ENCODE results near the gene RAX2. TPM values are rescaled to one million over a fixed set of nuclear protein-coding genes. Genes with fewer than 3 reads are reported as not detected.
A peak's percentile ranks its signal among the peaks of the same experiment; 100 is the strongest.

Gene RAX2
- total RNA-seq, 2 experiments from 2014 or later, result not detected

GRCh38 chr19:3796358-3796757, 24.3 kb upstream of the RAX2 start:
- CTCF ChIA-PET, result interaction anchor here (0.7 to 1.3 kb wide), 6 partner anchors 8 to 96 kb away, joined by 3 to 4 read pairs (median 3); partner anchors contain the start of gene PIP5K1C
- H3K9me3 Mint-ChIP-seq, result peaks cover 6% of the 10 kb centered on the region
- H3K36me3 Mint-ChIP-seq (ENCODE audit: low read depth), result no peaks in the 10 kb centered on the region
- H3K4me3 Mint-ChIP-seq, result no peak overlapping the region
- intact Hi-C loops (cut with micrococcal nuclease), result no loop called here
- H3K4me1 Mint-ChIP-seq (ENCODE audit: low read depth), result peaks cover 16% of the 10 kb centered on the region
- no peaks in the 10 kb centered on the region for H3K27me3 Mint-ChIP-seq (ENCODE audit: low read depth)
- H3K27ac Mint-ChIP-seq, result no peak overlapping the region
- DNase-seq, result no peak

GRCh38 chr19:3793799-3794198, 21.8 kb upstream of the RAX2 start:
- CTCF ChIA-PET, result interaction anchor here (0.6 kb wide), 1 partner anchor 191 kb away, joined by 3 read pairs; the partner anchor contains the start of gene EEF2
- peaks cover 4% of the 10 kb centered on the region for H3K4me1 Mint-ChIP-seq (ENCODE audit: low read depth)
- intact Hi-C loops (cut with micrococcal nuclease), result no loop called here
- DNase-seq, result no peak
- no peak overlapping the region for H3K4me3 Mint-ChIP-seq
- no peak overlapping the region for H3K27ac Mint-ChIP-seq
- peaks cover 6% of the 10 kb centered on the region for H3K9me3 Mint-ChIP-seq
- H3K27me3 Mint-ChIP-seq (ENCODE audit: low read depth), result no peaks in the 10 kb centered on the region
- H3K36me3 Mint-ChIP-seq (ENCODE audit: low read depth), result no peaks in the 10 kb centered on the region

GRCh38 chr19:3792114-3792513, 20.1 kb upstream of the RAX2 start:
- Mint-ChIP-seq H3K4me1 (ENCODE audit: low read depth) (no peaks in the 10 kb centered on the region), H3K27me3 (ENCODE audit: low read depth) (no peaks in the 10 kb centered on the region), H3K36me3 (ENCODE audit: low read depth) (no peaks in the 10 kb centered on the region), H3K9me3 (peaks cover 6% of the 10 kb centered on the region), H3K4me3 (no peak overlapping the region), H3K27ac (no peak overlapping the region)
- no peak for DNase-seq
- CTCF ChIA-PET, result interaction anchor here (0.6 kb wide), 1 partner anchor 1862 kb away, joined by 3 read pairs; no protein-coding TSS in a partner anchor
- intact Hi-C loops (cut with micrococcal nuclease), result no loop called here

GRCh38 chr19:3790941-3791340, 18.9 kb upstream of the RAX2 start:
- no peaks in the 10 kb centered on the region for H3K27me3 Mint-ChIP-seq (ENCODE audit: low read depth)
- H3K27ac Mint-ChIP-seq, result no peak overlapping the region
- no peak overlapping the region for H3K4me3 Mint-ChIP-seq
- no peaks in the 10 kb centered on the region for H3K4me1 Mint-ChIP-seq (ENCODE audit: low read depth)
- intact Hi-C loops (cut with micrococcal nuclease), result no loop called here
- H3K36me3 Mint-ChIP-seq (ENCODE audit: low read depth), result no peaks in the 10 kb centered on the region
- no peaks in the 10 kb centered on the region for H3K9me3 Mint-ChIP-seq
- CTCF ChIA-PET, result interaction anchor here (1.1 kb wide), 1 partner anchor 349 kb away, joined by 3 read pairs; no protein-coding TSS in a partner anchor
- no peak for DNase-seq

GRCh38 chr19:3790209-3790734, 18.2 kb upstream of the RAX2 start:
- no peak overlapping the region for H3K27ac Mint-ChIP-seq
- no peak for DNase-seq
- CTCF ChIA-PET, result interaction anchor here (1.1 kb wide), 1 partner anchor 350 kb away, joined by 3 read pairs; no protein-coding TSS in a partner anchor
- peaks cover 2% of the 10 kb centered on the region for H3K4me1 Mint-ChIP-seq (ENCODE audit: low read depth)
- intact Hi-C loops (cut with micrococcal nuclease), result no loop called here
- H3K27me3 Mint-ChIP-seq (ENCODE audit: low read depth), result no peaks in the 10 kb centered on the region
- H3K4me3 Mint-ChIP-seq, result no peak overlapping the region
- H3K9me3 Mint-ChIP-seq, result no peaks in the 10 kb centered on the region
- H3K36me3 Mint-ChIP-seq (ENCODE audit: low read depth), result no peaks in the 10 kb centered on the region

- Mint-ChIP-seq H3K4me1 (ENCODE audit: low read depth) (peaks cover 7% of the 10 kb centered on the region), H3K4me3 (no peak overlapping the region), H3K9me3 (no peaks in the 10 kb centered on the region), H3K27me3 (ENCODE audit: low read depth) (no peaks in the 10 kb centered on the region), H3K27ac (no peak overlapping the region), H3K36me3 (ENCODE audit: low read depth) (peaks cover 2% of the 10 kb centered on the region)
- intact Hi-C loops (cut with micrococcal nuclease), result no loop called here
- CTCF ChIA-PET, result interaction anchor here (1.1 to 1.3 kb wide), 2 partner anchors 7 to 27 kb away, joined by 3 read pairs; partner anchors contain the start of gene MRPL54
- no peak for DNase-seq
Measured at GRCh38 chr19:3788996-3789778, 17.2 kb upstream of the RAX2 start.

- DNase-seq, result peak; percentile 14
- Mint-ChIP-seq H3K36me3 (ENCODE audit: low read depth) (peaks cover 27% of the 10 kb centered on the region), H3K27me3 (ENCODE audit: low read depth) (no peaks in the 10 kb centered on the region), H3K9me3 (peaks cover 16% of the 10 kb centered on the region), H3K27ac (no peak within 1 kb of the TSS), H3K4me1 (ENCODE audit: low read depth) (peaks cover 7% of the 10 kb centered on the region), H3K4me3 (peak within 1 kb of the TSS; percentile 79)
- CTCF ChIA-PET, result interaction anchor here (0.6 to 1.1 kb wide), 2 partner anchors 22 to 36 kb away, joined by 3 to 4 read pairs; no protein-coding TSS in a partner anchor
- intact Hi-C loops (cut with micrococcal nuclease), result no loop called here
Measured at GRCh38 chr19:3785938-3786824, 14.2 kb upstream of the RAX2 start, which contains the start of gene MATK. Gene MATK, minus strand, starts transcription at chr19:3786381. Its CDS starts 1,246 bp downstream, at chr19:3785135.

- peak overlapping the region; percentile 79 for H3K4me3 Mint-ChIP-seq
- CTCF ChIA-PET, result interaction anchor here (1.0 kb wide), 1 partner anchor 11 kb away, joined by 3 read pairs; no protein-coding TSS in a partner anchor
- H3K27ac Mint-ChIP-seq, result no peak overlapping the region
- peaks cover 16% of the 10 kb centered on the region for H3K9me3 Mint-ChIP-seq
- peaks cover 7% of the 10 kb centered on the region for H3K4me1 Mint-ChIP-seq (ENCODE audit: low read depth)
- peak; percentile 16 for DNase-seq
- H3K27me3 Mint-ChIP-seq (ENCODE audit: low read depth), result no peaks in the 10 kb centered on the region
- peaks cover 31% of the 10 kb centered on the region for H3K36me3 Mint-ChIP-seq (ENCODE audit: low read depth)
- intact Hi-C loops (cut with micrococcal nuclease), result no loop called here
Measured at GRCh38 chr19:3785451-3785937, 13.5 kb upstream of the RAX2 start.

GRCh38 chr19:3784607-3785450, 12.8 kb upstream of the RAX2 start:
- intact Hi-C loops (cut with micrococcal nuclease), result no loop called here
- peak overlapping the region; percentile 79 for H3K4me3 Mint-ChIP-seq
- peak overlapping the region; percentile 56 for H3K27ac Mint-ChIP-seq

GRCh38 chr19:3783660-3784584, 11.9 kb upstream of the RAX2 start:
- Mint-ChIP-seq H3K27ac (no peak overlapping the region), H3K4me1 (ENCODE audit: low read depth) (peaks cover 7% of the 10 kb centered on the region), H3K9me3 (peaks cover 16% of the 10 kb centered on the region), H3K36me3 (ENCODE audit: low read depth) (peaks cover 31% of the 10 kb centered on the region), H3K4me3 (peak overlapping the region; percentile 79), H3K27me3 (ENCODE audit: low read depth) (no peaks in the 10 kb centered on the region)
- intact Hi-C loops (cut with micrococcal nuclease), result loop anchor here (2.0 kb wide), 1 partner anchor 39 kb away; no protein-coding TSS in a partner anchor
- CTCF ChIA-PET, result interaction anchor here (0.5 to 2.2 kb wide), 6 partner anchors 12 to 928 kb away, joined by 3 to 8 read pairs (median 4); no protein-coding TSS in a partner anchor
- DNase-seq, result peak; percentile 58

More at GRCh38 chr19:3784607-3785450, 12.8 kb upstream of the RAX2 start:
- peaks cover 7% of the 10 kb centered on the region for H3K4me1 Mint-ChIP-seq (ENCODE audit: low read depth)
- peaks cover 16% of the 10 kb centered on the region for H3K9me3 Mint-ChIP-seq
- no peaks in the 10 kb centered on the region for H3K27me3 Mint-ChIP-seq (ENCODE audit: low read depth)
- no peak for DNase-seq
- peaks cover 31% of the 10 kb centered on the region for H3K36me3 Mint-ChIP-seq (ENCODE audit: low read depth)
- CTCF ChIA-PET, result interaction anchor here (1.0 to 2.2 kb wide), 3 partner anchors 11 to 38 kb away, joined by 3 to 8 read pairs (median 3); no protein-coding TSS in a partner anchor
